ENCODE measurements around the gene IZUMO2. TPM values are rescaled to one million over a fixed set of nuclear protein-coding genes. Genes with fewer than 3 reads are reported as not detected.

IZUMO2 gene
- total RNA-seq, 6 experiments from 2014 or later = not detected

- DNase-seq (no peak), ATAC-seq (no peak)
- WGBS (ENCODE audit: insufficient coverage, low coverage, low lambda C conversion rate, missing lambda C conversion rate) = 51% methylated on average over 3 of the region's 13 CpGs
- intact Hi-C loops (cut with DNase I) = no loop called here
- Histone ChIP-seq H3K9me3 (no peaks in the 10 kb centered on the region), H3K27me3 (no peaks in the 10 kb centered on the region), H3K4me1 (no peaks in the 10 kb centered on the region), H3K27ac (no peak overlapping the region), H3K4me3 (no peak overlapping the region), H3K36me3 (no peaks in the 10 kb centered on the region)
- TF ChIP-seq POLR2A (IDR thresholded peaks at IDR 0.05) (no peak), CTCF (IDR thresholded peaks at IDR 0.05) (no peak)
These were observed 24.9 kb upstream of the IZUMO2 start for GRCh38 chr19:50187937-50188336.

GRCh38 chr19:50184196-50184595 is 21.1 kb upstream of the IZUMO2 start:
- no peak for TF ChIP-seq CTCF (IDR thresholded peaks at IDR 0.05)
- no peak for TF ChIP-seq POLR2A (IDR thresholded peaks at IDR 0.05)
- H3K9me3 ChIP-seq = no peaks in the 10 kb centered on the region
- H3K4me1 ChIP-seq = no peaks in the 10 kb centered on the region
- whole genome bisulfite sequencing (ENCODE audit: insufficient coverage, low coverage, low lambda C conversion rate, missing lambda C conversion rate) = 13% methylated on average over 1 of the region's 1 CpG
- H3K27ac ChIP-seq = no peak overlapping the region
- H3K4me3 ChIP-seq = no peak overlapping the region
- no peaks in the 10 kb centered on the region for H3K36me3 ChIP-seq
- DNase-seq = no peak
- H3K27me3 ChIP-seq = no peaks in the 10 kb centered on the region
- intact Hi-C loops (cut with DNase I) = no loop called here
- no peak for ATAC-seq

GRCh38 chr19:50181121-50181520 is 18.0 kb upstream of the IZUMO2 start:
- H3K27ac ChIP-seq = no peak overlapping the region
- ATAC-seq (no peak), DNase-seq (no peak)
- no peak overlapping the region for H3K4me3 ChIP-seq
- TF ChIP-seq POLR2A (IDR thresholded peaks at IDR 0.05) (no peak), CTCF (IDR thresholded peaks at IDR 0.05) (no peak)
- H3K9me3 ChIP-seq = no peaks in the 10 kb centered on the region
- no peaks in the 10 kb centered on the region for H3K27me3 ChIP-seq
- no peaks in the 10 kb centered on the region for H3K4me1 ChIP-seq
- 49% methylated on average over 5 of the region's 5 CpGs for WGBS (ENCODE audit: insufficient coverage, low coverage, low lambda C conversion rate, missing lambda C conversion rate)
- H3K36me3 ChIP-seq = no peaks in the 10 kb centered on the region
- intact Hi-C loops (cut with DNase I) = no loop called here

- Histone ChIP-seq H3K27ac (no peak overlapping the region), H3K4me1 (no peaks in the 10 kb centered on the region), H3K9me3 (no peaks in the 10 kb centered on the region), H3K36me3 (no peaks in the 10 kb centered on the region), H3K27me3 (no peaks in the 10 kb centered on the region), H3K4me3 (no peak overlapping the region)
- intact Hi-C loops (cut with DNase I) = no loop called here
- DNase-seq = no peak
- WGBS (ENCODE audit: insufficient coverage, low coverage, low lambda C conversion rate, missing lambda C conversion rate) = 59% methylated on average over 8 of the region's 9 CpGs
- no peak for TF ChIP-seq POLR2A (IDR thresholded peaks at IDR 0.05)
- TF ChIP-seq CTCF (IDR thresholded peaks at IDR 0.05) = no peak
- no peak for ATAC-seq
These were observed 15.9 kb upstream of the IZUMO2 start for GRCh38 chr19:50178859-50179537.

All from right lobe of liver (tissue), 6 donors.